Spinal cord (tissue), 10 donors: ENCODE data around the gene PALD1. TPM values are rescaled to one million over a fixed set of nuclear protein-coding genes. Genes with fewer than 3 reads are reported as not detected.

Experiments
- DNase-seq, 6 donors: peaks; one replicate each; pipeline versions ENCODE4 v3.0.0 to v3.0.0-alpha.2; 2013 to 2015; ENCODE audit warnings: low spot score in 6 of 6, low read depth in 4 of 6
- H3K27ac ChIP-seq: one replicate; pipeline ENCODE4 v1.5.1; 2013; ENCODE audit warnings: low read depth, low read length, control low read depth
- H3K27me3 ChIP-seq: one replicate; pipeline ENCODE4 v1.6.1; 2013; ENCODE audit warnings: low read length; ENCODE audit not compliant: control insufficient read depth, insufficient read depth
- H3K36me3 ChIP-seq: one replicate; pipeline ENCODE4 v1.6.1; 2013; ENCODE audit warnings: low read length; ENCODE audit not compliant: control insufficient read depth, insufficient read depth
- H3K4me1 ChIP-seq: one replicate; pipeline ENCODE4 v1.6.1; 2013; ENCODE audit warnings: low read length; ENCODE audit not compliant: control insufficient read depth, insufficient read depth
- H3K4me3 ChIP-seq: one replicate; pipeline ENCODE4 v1.5.1; 2013; ENCODE audit warnings: low read depth, low read length, control low read depth
- H3K9me3 ChIP-seq: one replicate; pipeline ENCODE4 v1.6.1; 2013; ENCODE audit warnings: low read length; ENCODE audit not compliant: control insufficient read depth, insufficient read depth
- WGBS: methylation state at CpG from one replicate; pipeline ENCODE4 v1.1.5; 2013; ENCODE audit warnings: missing lambda C conversion rate; ENCODE audit not compliant: insufficient coverage; 5-methylcytosine and 5-hydroxymethylcytosine counted together
- long read RNA-seq, 4 donors: transcript quantifications; one replicate each; lab custom pipeline, GENCODE V29; 2026
- polyA plus RNA-seq, 2 donors: library from polyadenylated mRNA; unstranded; fragments of 120-200 nt; gene quantifications; one replicate each; pipeline ENCODE4 v1.2.1, GENCODE V29; 2013; ENCODE audit not compliant: insufficient read length in 2 of 2
- total RNA-seq, 2 donors: library from RNA; depleted of rRNA in 1 of 2; stranded (reverse); fragments of 120-200 nt in 1 of 2; fragments of >200 nt in 1 of 2; gene quantifications; one replicate each; pipeline versions ENCODE4 v1.2.3 to v1.2.4, GENCODE V29; 2013 to 2014
- donor health status: healthy.

Gene PALD1
- total RNA-seq (10 to 100 TPM; 10.0 to 26.3 TPM), polyA plus RNA-seq (10 to 100 TPM; 23.2 to 25.1 TPM)
- long read RNA-seq, donor 1, partial matches to known transcripts: 28 of 28 reads
- long read RNA-seq, donor 1, other reads (novel, unspliced or antisense): 0 of 28 reads
- long read RNA-seq, donor 2: 0 reads
- long read RNA-seq, donor 3, full-length matches to known transcripts: 2 of 14 reads
- long read RNA-seq, donor 3, partial matches to known transcripts: 12 of 14 reads
- long read RNA-seq, donor 3, other reads (novel, unspliced or antisense): 0 of 14 reads
- long read RNA-seq, donor 4, full-length matches to known transcripts: 1 of 1 reads
- long read RNA-seq, donor 4, partial matches to known transcripts: 0 of 1 reads
- long read RNA-seq, donor 4, other reads (novel, unspliced or antisense): 0 of 1 reads

- Histone ChIP-seq H3K4me1 (peaks cover 57% of the 10 kb centered on the region), H3K4me3 (peak within 1 kb of the TSS; percentile 41), H3K36me3 (peaks cover 7% of the 10 kb centered on the region), H3K9me3 (no peaks in the 10 kb centered on the region), H3K27me3 (no peaks in the 10 kb centered on the region), H3K27ac (peak within 1 kb of the TSS; percentile 82)
- peak in 2 of 6 donors; percentile 84 to 91 for DNase-seq
- WGBS: under 1% methylated on average over 106 of the region's 110 CpGs
These were observed at the start of gene PALD1 for GRCh38 chr10:70478191-70479164. PALD1 (plus strand) TSS chr10:70478767; CDS start chr10:70525952, 47,185 bp downstream.

DNA sequence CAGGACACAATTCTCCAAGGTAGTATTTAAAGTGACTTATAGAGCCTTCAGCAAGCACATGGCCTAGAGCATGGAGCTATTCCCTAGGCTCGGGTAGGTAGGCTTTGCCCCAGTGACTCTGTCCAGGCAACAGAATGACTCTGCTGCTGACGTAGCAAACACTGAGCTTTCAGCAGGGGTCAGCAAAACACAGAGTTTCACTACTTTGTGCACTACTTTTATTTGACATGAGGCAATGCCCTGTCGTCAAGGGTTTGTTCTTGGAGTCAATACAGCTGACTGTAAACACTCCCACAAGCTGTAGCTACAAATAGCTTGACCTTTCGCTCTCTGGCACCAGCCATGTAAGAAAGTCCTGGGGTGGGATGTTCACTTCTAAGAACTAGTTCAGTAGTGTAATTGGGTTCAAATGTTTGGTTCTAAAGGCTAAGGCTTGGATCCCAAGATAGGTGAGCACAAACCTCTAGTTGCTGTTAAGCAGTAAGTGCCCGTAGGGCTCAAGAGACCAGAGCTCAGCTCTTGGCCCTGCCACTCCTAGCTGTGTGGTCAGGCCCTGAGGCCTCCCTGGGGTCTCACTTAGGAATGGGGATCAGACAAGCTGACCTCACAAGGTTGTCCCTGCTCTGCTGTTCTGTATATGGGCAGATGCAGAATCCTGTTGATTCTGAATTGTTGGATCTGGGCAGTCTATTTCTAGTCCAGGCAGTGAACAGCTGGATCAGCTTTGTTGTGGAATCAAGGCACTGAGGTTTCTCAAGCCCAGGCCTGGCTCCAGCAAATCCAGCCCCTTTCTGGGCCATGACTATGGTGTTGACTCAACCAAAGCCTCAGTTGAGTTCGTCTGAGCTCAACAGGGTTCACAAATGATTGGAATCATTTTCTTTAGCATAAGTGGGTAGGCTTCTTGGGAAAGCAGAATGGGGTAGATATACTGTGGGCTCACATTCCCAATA lies 47.8 kb upstream of the PALD1 start:
- no peak overlapping the region for H3K4me3 ChIP-seq
- no peaks in the 10 kb centered on the region for H3K27me3 ChIP-seq
- peaks cover 30% of the 10 kb centered on the region for H3K4me1 ChIP-seq
- DNase-seq: peak in 4 of 6 donors; percentile 23 to 82 (median 42)
- H3K27ac ChIP-seq: peak overlapping the region; percentile 78
- H3K36me3 ChIP-seq: peaks cover 25% of the 10 kb centered on the region
- H3K9me3 ChIP-seq: no peaks in the 10 kb centered on the region
- WGBS: 46% methylated on average over 5 of the region's 6 CpGs

DNA sequence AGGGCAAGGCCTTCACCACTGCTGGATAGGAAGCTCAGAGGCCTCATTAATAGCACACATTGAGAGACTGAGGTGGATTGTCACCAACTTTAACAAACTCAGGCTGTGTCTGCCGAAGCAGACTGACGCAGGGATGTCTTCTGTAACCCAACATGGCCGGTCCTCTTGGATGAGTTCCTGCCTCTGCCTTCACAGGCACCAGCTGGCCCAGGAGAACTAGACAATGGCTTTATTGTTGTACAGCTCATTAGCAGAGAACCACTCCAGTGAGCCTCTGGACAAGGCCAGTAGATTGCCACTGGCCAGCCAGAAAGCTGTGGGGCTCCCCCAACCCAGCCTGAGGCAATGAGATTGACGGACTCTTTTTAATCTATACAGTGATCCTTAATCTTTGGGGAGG lies 46.5 kb upstream of the PALD1 start:
- peaks cover 30% of the 10 kb centered on the region for H3K4me1 ChIP-seq
- WGBS: 9% methylated on average over 3 of the region's 4 CpGs
- peak overlapping the region; percentile 78 for H3K27ac ChIP-seq
- H3K27me3 ChIP-seq: no peaks in the 10 kb centered on the region
- peaks cover 21% of the 10 kb centered on the region for H3K36me3 ChIP-seq
- H3K4me3 ChIP-seq: no peak overlapping the region
- peak; percentile 44 to 86 (median 57) for DNase-seq
- no peaks in the 10 kb centered on the region for H3K9me3 ChIP-seq

GRCh38 chr10:70432561-70433263 lies 45.9 kb upstream of the PALD1 start:
- H3K9me3 ChIP-seq: no peaks in the 10 kb centered on the region
- H3K4me3 ChIP-seq: no peak overlapping the region
- 40% methylated on average over 1 of the region's 6 CpGs for WGBS
- peaks cover 30% of the 10 kb centered on the region for H3K4me1 ChIP-seq
- peaks cover 19% of the 10 kb centered on the region for H3K36me3 ChIP-seq
- DNase-seq: peak in 3 of 6 donors; percentile 15 to 61 (median 53)
- no peaks in the 10 kb centered on the region for H3K27me3 ChIP-seq
- peak overlapping the region; percentile 78 for H3K27ac ChIP-seq

DNA sequence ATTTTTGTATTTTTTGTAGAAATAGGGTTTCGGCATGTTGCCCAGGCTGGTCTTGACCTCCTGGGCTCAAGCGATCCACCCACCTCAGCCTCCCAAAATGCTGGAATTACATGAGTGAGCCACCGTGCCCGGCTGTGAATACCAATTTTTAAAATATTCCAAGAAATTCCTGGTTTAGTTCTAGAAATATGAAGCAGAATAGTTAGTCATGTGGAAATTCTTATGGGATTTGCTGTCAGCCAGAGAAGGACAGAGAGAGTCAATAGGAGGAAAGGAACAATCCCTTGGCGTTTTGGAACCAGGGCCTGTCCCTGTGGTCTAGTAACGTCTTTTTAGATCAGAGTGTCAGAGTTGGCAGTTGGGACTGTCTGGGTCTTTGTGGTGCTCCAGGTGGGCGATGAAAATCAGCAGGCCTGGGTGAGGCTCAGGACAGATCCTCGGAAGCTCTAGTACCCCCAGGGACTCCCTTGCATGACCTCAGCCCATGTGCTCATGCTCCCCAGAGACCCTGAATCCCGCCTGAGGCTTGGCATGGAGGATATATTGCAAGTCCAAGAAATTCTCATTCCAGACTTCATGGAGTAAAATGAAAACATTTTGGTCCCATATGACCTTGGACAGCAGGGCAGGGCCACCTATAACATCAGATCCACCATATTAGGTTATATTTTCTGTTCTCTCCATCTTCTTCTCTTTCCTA lies 44.8 kb upstream of the PALD1 start:
- H3K27ac ChIP-seq: no peak overlapping the region
- WGBS: 89% methylated on average over 4 of the region's 9 CpGs
- H3K27me3 ChIP-seq: peaks cover 4% of the 10 kb centered on the region
- H3K36me3 ChIP-seq: peaks cover 17% of the 10 kb centered on the region
- H3K4me3 ChIP-seq: no peak overlapping the region
- H3K4me1 ChIP-seq: peaks cover 30% of the 10 kb centered on the region
- H3K9me3 ChIP-seq: no peaks in the 10 kb centered on the region
- no peak for DNase-seq

DNA sequence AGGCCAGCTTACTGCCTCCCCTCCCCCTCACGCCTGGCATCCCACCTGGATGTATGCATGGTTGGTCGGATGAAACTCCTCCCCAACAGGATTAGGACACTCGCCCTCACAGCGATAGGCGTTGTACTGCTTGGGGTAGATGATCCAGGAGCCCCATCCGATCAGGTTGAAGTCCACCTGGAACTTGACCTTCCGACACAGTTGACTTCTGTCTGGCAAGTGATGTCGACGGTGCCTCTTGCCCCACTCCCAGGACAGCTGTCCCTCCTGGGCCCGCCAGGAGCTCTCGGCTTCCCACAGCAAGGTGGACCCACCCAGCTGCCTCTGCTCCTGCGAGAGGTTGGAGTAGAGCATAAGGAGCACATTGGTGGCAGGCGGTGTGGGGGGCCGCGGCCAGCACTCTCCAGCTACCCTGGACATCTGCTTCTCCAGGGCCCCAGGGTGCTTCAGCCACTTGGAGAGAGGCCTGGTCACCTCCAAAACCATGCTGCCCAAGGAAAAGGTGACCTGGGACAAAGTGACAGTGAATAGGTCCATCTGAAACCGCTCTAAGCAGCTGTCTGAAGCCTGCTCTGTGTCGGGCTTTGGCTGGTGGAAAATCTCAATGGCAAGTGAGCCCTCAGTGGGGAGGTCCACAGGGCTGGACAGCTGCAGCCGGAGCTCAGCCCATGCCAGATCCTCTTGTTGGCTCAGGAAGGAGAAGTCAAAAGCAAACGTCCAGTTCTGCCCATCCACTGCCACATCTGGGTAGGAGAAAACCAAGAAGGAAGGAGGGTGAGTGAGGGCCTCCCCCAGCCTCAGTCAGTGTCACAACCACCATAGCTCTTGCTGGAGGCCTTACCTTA lies 43.1 kb upstream of the PALD1 start:
- Histone ChIP-seq H3K27ac (no peak overlapping the region), H3K27me3 (peaks cover 20% of the 10 kb centered on the region), H3K9me3 (no peaks in the 10 kb centered on the region), H3K36me3 (peaks cover 7% of the 10 kb centered on the region), H3K4me3 (no peak overlapping the region), H3K4me1 (peaks cover 34% of the 10 kb centered on the region)
- no peak for DNase-seq
- WGBS: 89% methylated on average over 18 of the region's 19 CpGs

DNA sequence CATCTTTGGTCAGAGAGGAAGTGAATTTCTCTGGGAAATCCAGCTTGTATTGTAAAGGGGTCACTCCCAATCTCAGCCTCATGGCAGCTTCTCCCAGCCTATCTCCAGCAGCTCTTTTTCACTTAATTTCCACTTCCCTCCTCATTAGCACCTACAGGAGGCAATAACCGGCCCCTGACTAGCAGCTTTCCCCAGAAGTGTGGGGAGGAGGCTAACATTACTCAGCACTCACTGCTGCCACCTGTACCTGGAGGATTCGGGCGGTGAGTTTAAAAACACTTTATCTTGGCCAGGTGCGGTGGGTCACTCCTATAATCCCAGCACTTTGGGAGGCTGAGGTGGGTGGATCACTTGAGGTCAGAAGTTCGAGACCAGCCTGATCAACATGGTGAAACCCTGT lies 40.8 kb upstream of the PALD1 start:
- no CpG with 5 or more reads among the region's 5 CpGs for WGBS

More for the DNA sequence above, 40.8 kb upstream of the PALD1 start:
- H3K36me3 ChIP-seq: peaks cover 7% of the 10 kb centered on the region
- H3K27me3 ChIP-seq: peaks cover 43% of the 10 kb centered on the region
- no peak overlapping the region for H3K27ac ChIP-seq
- no peak overlapping the region for H3K4me3 ChIP-seq
- DNase-seq: no peak
- peaks cover 26% of the 10 kb centered on the region for H3K4me1 ChIP-seq
- no peaks in the 10 kb centered on the region for H3K9me3 ChIP-seq
